H1 (cell line): Measurements from ENCODE around the gene GPR39. TPM values are rescaled to one million over a fixed set of nuclear protein-coding genes. Genes with fewer than 3 reads are reported as not detected.

Source experiments
- CTCF ChIA-PET: fragments of 300-600 bp; sonication (Branson Sonifier 250); formaldehyde crosslinking; loops from one replicate; lab custom pipeline; 2021; ENCODE audit not compliant: partially characterized antibody; lab: Charles Lee
- POLR2A ChIA-PET: fragments of 300-600 bp; sonication (Branson Sonifier 250); formaldehyde crosslinking; loops from one replicate; lab custom pipeline; 2021; ENCODE audit warnings: inconsistent platforms; ENCODE audit not compliant: partially characterized antibody; lab: Charles Lee
- DNase-seq, 2 experiments: peaks; one replicate each; pipeline versions ENCODE4 v3.0.0 to v3.0.0-alpha.2; 2010 to 2022; ENCODE audit warnings: low spot score in 2 of 2, low read depth in 1 of 2, mixed read lengths in 1 of 2
- FAIRE-seq: peaks from 2 replicates; lab custom pipeline; 2011; peaks lifted over from hg19 to GRCh38; lab: Jason Lieb, UNC
- H2AFZ ChIP-seq: 2 replicates; pipeline ENCODE4 v1.8.1; 2012; ENCODE audit warnings: low read length, inconsistent platforms
- H2AK5ac ChIP-seq: 2 replicates; pipeline ENCODE4 v1.6.1; 2013; ENCODE audit warnings: low read depth, low read length
- H2BK120ac ChIP-seq: replicated peaks from 2 replicates; pipeline ENCODE3; 2013; ENCODE audit warnings: low read depth, low read length, inconsistent platforms
- H2BK12ac ChIP-seq: 2 replicates; pipeline ENCODE4 v1.6.1; 2013; ENCODE audit warnings: low read depth, low read length
- H2BK15ac ChIP-seq: 2 replicates; pipeline ENCODE4 v1.6.1; 2013; ENCODE audit warnings: low read length
- H2BK20ac ChIP-seq: 2 replicates; pipeline ENCODE4 v1.6.1; 2013; ENCODE audit warnings: low read length
- H2BK5ac ChIP-seq: 2 replicates; pipeline ENCODE4 v1.6.1; 2013; ENCODE audit warnings: low read depth, low read length
- H3K14ac ChIP-seq: 2 replicates; pipeline ENCODE4 v1.6.1; 2013; ENCODE audit warnings: inconsistent platforms; ENCODE audit not compliant: insufficient read length
- H3K18ac ChIP-seq: 2 replicates; pipeline ENCODE4 v1.6.1; 2013; ENCODE audit warnings: low read length; ENCODE audit errors: extremely low read depth
- H3K23ac ChIP-seq: 2 replicates; pipeline ENCODE4 v1.6.1; 2013; ENCODE audit warnings: inconsistent platforms; ENCODE audit not compliant: insufficient read length
- H3K23me2 ChIP-seq: 2 replicates; pipeline ENCODE4 v1.6.1; 2013; ENCODE audit warnings: low read depth, low read length
- H3K27ac ChIP-seq: 2 replicates; pipeline ENCODE4 v1.6.1; 2011; ENCODE audit warnings: low read depth, low read length, inconsistent platforms
- H3K27me3 ChIP-seq, 4 experiments: replicated peaks in 1 of 4; 1 replicate in 1 of 4; 2 replicates in 3 of 4; pipeline versions ENCODE4 v1.6.1 to v1.8.1; 2011 to 2013; ENCODE audit warnings: low read length in 3 of 4, mild to moderate bottlenecking in 3 of 4, inconsistent platforms in 2 of 4, mixed read lengths in 2 of 4, moderate library complexity in 1 of 4; ENCODE audit not compliant: control insufficient read depth in 3 of 4, insufficient read depth in 3 of 4; ENCODE audit errors: extremely low read depth in 1 of 4
- H3K36me3 ChIP-seq, 4 experiments: 2 replicates each; pipeline versions ENCODE4 v1.6.1 to v1.8.1; 2011 to 2013; ENCODE audit warnings: mild to moderate bottlenecking in 4 of 4, low read length in 3 of 4, moderate library complexity in 2 of 4, control low read depth in 1 of 4, inconsistent platforms in 1 of 4; ENCODE audit not compliant: insufficient read depth in 4 of 4, control insufficient read depth in 2 of 4
- H3K4ac ChIP-seq: replicated peaks from 2 replicates; pipeline ENCODE3; 2013; ENCODE audit warnings: low read length, low read depth, mixed read lengths, inconsistent platforms; ENCODE audit not compliant: insufficient read length
- H3K4me1 ChIP-seq, 4 experiments: replicated peaks in 1 of 4; 1 replicate in 1 of 4; 2 replicates in 3 of 4; pipeline versions ENCODE4 v1.6.1 to v1.8.1; 2011 to 2013; ENCODE audit warnings: low read length in 3 of 4, inconsistent platforms in 2 of 4, mixed read lengths in 1 of 4; ENCODE audit not compliant: insufficient read depth in 4 of 4, control insufficient read depth in 3 of 4
- H3K4me2 ChIP-seq, 2 experiments: 2 replicates each; pipeline versions ENCODE4 v1.6.1 to v1.8.1; 2011 to 2013; ENCODE audit warnings: low read depth in 2 of 2, low read length in 2 of 2, control low read depth in 1 of 2, inconsistent platforms in 1 of 2, mild to moderate bottlenecking in 1 of 2; ENCODE audit not compliant: insufficient read depth in 1 of 2
- H3K4me3 ChIP-seq, 4 experiments: fragments of 200-600, 300-600 bp in 1 of 4; sonication (generic), shearing (Covaris generic), sonication (Bioruptor Twin) in 1 of 4; 2 replicates each; pipeline versions ENCODE4 v1.5.1 to v1.8.1; 2011 to 2016; ENCODE audit warnings: low read length in 4 of 4, low read depth in 3 of 4, control low read depth in 2 of 4, inconsistent platforms in 2 of 4, mild to moderate bottlenecking in 2 of 4, mixed read lengths in 1 of 4, moderate library complexity in 1 of 4; ENCODE audit not compliant: insufficient read depth in 2 of 4; ENCODE audit errors: extremely low read depth in 1 of 4
- H3K56ac ChIP-seq: replicated peaks from 2 replicates; pipeline ENCODE3; 2013; ENCODE audit warnings: low read depth, mild to moderate bottlenecking, mixed read lengths, low read length, inconsistent platforms; ENCODE audit not compliant: insufficient read length
- H3K79me1 ChIP-seq: 2 replicates; pipeline ENCODE4 v1.6.1; 2013; ENCODE audit warnings: low read depth, low read length, control low read depth
- H3K79me2 ChIP-seq, 2 experiments: 2 replicates each; pipeline versions ENCODE4 v1.6.1 to v1.8.1; 2012 to 2013; ENCODE audit warnings: low read length in 2 of 2, mild to moderate bottlenecking in 2 of 2, inconsistent platforms in 1 of 2; ENCODE audit not compliant: insufficient read depth in 2 of 2, control insufficient read depth in 1 of 2
- H3K9ac ChIP-seq, 4 experiments: replicated peaks in 1 of 4; 1 replicate in 1 of 4; 2 replicates in 3 of 4; pipeline versions ENCODE4 v1.6.1 to v1.8.1; 2011 to 2013; ENCODE audit warnings: low read depth in 3 of 4, low read length in 3 of 4, control low read depth in 2 of 4, mild to moderate bottlenecking in 2 of 4, moderate library complexity in 2 of 4, inconsistent platforms in 1 of 4; ENCODE audit errors: extremely low read depth in 1 of 4
- H3K9me3 ChIP-seq, 2 experiments: 2 replicates each; pipeline versions ENCODE4 v1.6.1 to v1.8.1; 2012 to 2013; ENCODE audit warnings: mild to moderate bottlenecking in 2 of 2, moderate library complexity in 2 of 2, control low read depth in 1 of 2, inconsistent platforms in 1 of 2, low read depth in 1 of 2, low read length in 1 of 2, mixed read lengths in 1 of 2; ENCODE audit not compliant: insufficient read depth in 2 of 2
- H4K20me1 ChIP-seq, 2 experiments: replicated peaks in 1 of 2; 2 replicates each; pipeline versions ENCODE3 to v1.8.1; 2011 to 2013; ENCODE audit warnings: inconsistent platforms in 2 of 2, low read length in 2 of 2, mild to moderate bottlenecking in 1 of 2; ENCODE audit not compliant: insufficient read depth in 2 of 2, control insufficient read depth in 1 of 2
- H4K5ac ChIP-seq: 2 replicates; pipeline ENCODE4 v1.6.1; 2013; ENCODE audit warnings: low read length, low read depth, mixed read lengths, inconsistent platforms; ENCODE audit not compliant: insufficient read length
- H4K8ac ChIP-seq: 2 replicates; pipeline ENCODE4 v1.8.0; 2013; ENCODE audit warnings: mild to moderate bottlenecking, moderate library complexity, low read length, inconsistent platforms; ENCODE audit not compliant: insufficient read depth; ENCODE audit errors: extremely low read depth
- H4K91ac ChIP-seq: replicated peaks from 2 replicates; pipeline ENCODE3; 2013; ENCODE audit warnings: low read length, mixed read lengths, inconsistent platforms; ENCODE audit not compliant: insufficient read length
- FOSL1 ChIP-seq: IDR thresholded peaks from 2 replicates; pipeline ENCODE4 v1.6.1; 2011; ENCODE audit warnings: mild to moderate bottlenecking, low read depth, low read length, moderate library complexity; ENCODE audit not compliant: insufficient read depth
- RAD21 ChIP-seq, 2 experiments: IDR thresholded peaks in 1 of 2; conservative IDR thresholded peaks in 1 of 2; 2 replicates each; pipeline ENCODE4 v1.6.1; 2011; ENCODE audit warnings: low read depth in 2 of 2, low read length in 2 of 2, improper control_type of control experiment in 1 of 2, inconsistent platforms in 1 of 2, mild to moderate bottlenecking in 1 of 2, moderate library complexity in 1 of 2
- SP1 ChIP-seq: IDR thresholded peaks from 2 replicates; pipeline ENCODE4 v1.6.1; 2011; ENCODE audit warnings: low read depth, low read length
- ZNF274 ChIP-seq: IDR thresholded peaks from 2 replicates; pipeline ENCODE4 v1.7.0; 2012; ENCODE audit warnings: low read length, borderline replicate concordance; ENCODE audit errors: extremely low read depth
- WGBS, 2 experiments: shearing (Covaris generic) in 1 of 2; methylation state at CpG; one replicate each; pipeline versions ENCODE4 v1.1.6 to v1.1.7; 2013 to 2015; ENCODE audit warnings: low lambda C conversion rate in 2 of 2, mixed read lengths in 2 of 2, inconsistent platforms in 1 of 2, low coverage in 1 of 2, missing lambda C conversion rate in 1 of 2; ENCODE audit not compliant: insufficient replicate concordance in 2 of 2, insufficient coverage in 1 of 2, insufficient read length in 1 of 2; ENCODE audit errors: extremely low coverage in 1 of 2, missing lambda C conversion rate in 1 of 2; 5-methylcytosine and 5-hydroxymethylcytosine counted together
- polyA plus RNA-seq, 7 experiments: library from polyadenylated mRNA; depleted of rRNA in 3 of 7; stranded (reverse) in 5 of 7; unstranded in 2 of 7; fragments of >200 nt in 5 of 7; fragments of 200-250 nt in 2 of 7; gene quantifications; 1 replicate in 5 of 7; 2 replicates in 1 of 7; 4 replicates in 1 of 7; pipeline versions ENCODE4 v1.2.1 to v1.2.3, GENCODE V29; 2011 to 2013; ENCODE audit warnings: missing spikeins in 2 of 7, mixed read lengths in 2 of 7
- total RNA-seq: library from RNA; stranded (reverse); fragmentation: NEBNext Ultra II Directional; extraction: Animal tissue kit (Norgen Biotek cat#: 25700); gene quantifications from 2 replicates; pipeline ENCODE4 v1.2.1, GENCODE V29; 2021
- TF ChIP-seq, protein P1 (sequence below): IDR thresholded peaks from 2 replicates; pipeline ENCODE4 v1.6.1; 2012; ENCODE audit warnings: inconsistent platforms

The GPR39 gene
- total and polyA plus RNA-seq, 2 of the 8 experiments (the other 6 are each of a cell fraction or from before 2014, with no cell fraction given) = 0.63 to 2.7 TPM

DNA sequence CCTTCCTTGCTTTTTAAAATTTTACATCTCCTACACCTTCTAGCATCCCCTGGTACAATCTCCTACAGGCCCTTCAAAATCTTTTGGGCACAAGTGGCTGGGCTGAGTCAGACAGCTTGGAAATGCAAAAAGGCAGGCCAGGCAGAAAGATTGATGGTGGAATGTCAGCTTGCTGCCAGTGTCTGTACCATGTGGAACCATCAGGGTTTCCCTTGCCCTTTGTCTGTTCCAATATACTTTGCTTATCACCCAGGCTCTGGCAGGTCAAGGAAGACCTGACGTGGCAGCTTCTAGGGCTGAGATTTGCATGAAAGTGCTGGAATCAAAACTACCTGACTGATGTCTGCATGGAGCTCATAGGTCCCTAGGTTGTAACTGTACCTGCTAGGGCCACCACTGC lies 33.3 kb downstream of the GPR39 start:
- Histone ChIP-seq H3K36me3 (no peaks in the 10 kb centered on the region), H2BK5ac (no peak overlapping the region), H2BK120ac (no peak overlapping the region), H3K23ac (no peak overlapping the region), H3K4me3 (no peak overlapping the region), H3K14ac (no peak overlapping the region), H3K27ac (no peak overlapping the region), H3K9ac (no peak overlapping the region), H2BK12ac (no peak overlapping the region), H4K8ac (no peak overlapping the region; the same call in 1 of the 2 replicates), H2AFZ (no peak overlapping the region), H3K79me2 (no peaks in the 10 kb centered on the region), H3K56ac (no peak overlapping the region), H3K4me2 (no peak overlapping the region), H3K4ac (no peak overlapping the region), H4K5ac (no peak overlapping the region), H2BK20ac (no peak overlapping the region), H3K23me2 (no peaks in the 10 kb centered on the region), H2AK5ac (no peak overlapping the region), H3K9me3 (no peaks in the 10 kb centered on the region), H4K20me1 (no peaks in the 10 kb centered on the region), H3K79me1 (no peaks in the 10 kb centered on the region), H3K4me1 (no peaks in the 10 kb centered on the region; a peak in 1 of 7 replicates), H3K18ac (no peak overlapping the region), H4K91ac (no peak overlapping the region), H3K27me3 (no peaks in the 10 kb centered on the region), H2BK15ac (no peak overlapping the region)
- FAIRE-seq (no peak), DNase-seq (no peak)
- WGBS, 2 experiments = 78% methylated on average over 1 of the region's 1 CpG; no CpG with 5 or more reads in 1 of the 2 experiments
- CTCF ChIA-PET = interaction anchor here (1.0 to 5.3 kb wide), 13 partner anchors 9 to 217 kb away, joined by 3 to 47 read pairs (median 4); no protein-coding TSS in a partner anchor
- POLR2A ChIA-PET = no interaction called here
- TF ChIP-seq, protein P1, sequence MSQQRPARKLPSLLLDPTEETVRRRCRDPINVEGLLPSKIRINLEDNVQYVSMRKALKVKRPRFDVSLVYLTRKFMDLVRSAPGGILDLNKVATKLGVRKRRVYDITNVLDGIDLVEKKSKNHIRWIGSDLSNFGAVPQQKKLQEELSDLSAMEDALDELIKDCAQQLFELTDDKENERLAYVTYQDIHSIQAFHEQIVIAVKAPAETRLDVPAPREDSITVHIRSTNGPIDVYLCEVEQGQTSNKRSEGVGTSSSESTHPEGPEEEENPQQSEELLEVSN = no peak
- TF ChIP-seq RAD21 (IDR thresholded peaks at IDR 0.05 in 1 of 2, conservative IDR thresholded peaks at IDR 0.05 in 1 of 2; ENCODE audit: low read depth in 2 of 2, low read length in 2 of 2) = no peak
- no peak for TF ChIP-seq SP1
- TF ChIP-seq ZNF274 = no peak
- no peak for TF ChIP-seq FOSL1
